ENCODE data around the gene SMAD3.

GRCh38 chr15:67105065-67105951, 39.9 kb downstream of the SMAD3 start:
- TF ChIP-seq POLR2A (IDR thresholded peaks at IDR 0.05; ENCODE audit: low read length) (no peak), GATA1 (IDR thresholded peaks at IDR 0.05; ENCODE audit: low read depth, low read length) (no peak)

Measured in erythroblast (primary cell).